GM12878 (cell line): ENCODE measurements around the gene TAGLN. TPM values are rescaled to one million over a fixed set of nuclear protein-coding genes. Genes with fewer than 3 reads are reported as not detected.

Experiments used
- ATAC-seq: fragments of 200-7000 bp; cut with Tn5 transposase; 3 replicates; pipeline ENCODE4 v1.9.1; 2020; ENCODE audit warnings: mild to moderate bottlenecking, moderate library complexity
- BruUV-seq: library from RNA; stranded (reverse); fragments of 400-500 nt; replicated peaks from 2 replicates; lab custom pipeline; 2021; lab: Mats Ljungman, UMichigan
- CTCF ChIA-PET: fragments of 300-600 bp; sonication (Branson Sonifier 250); formaldehyde crosslinking; extraction: SDS; loops from one replicate; lab custom pipeline; 2021; ENCODE audit warnings: inconsistent platforms; lab: Yijun Ruan, JAX
- POLR2A ChIA-PET: fragments of 350-600 bp; formaldehyde crosslinking; extraction: SDS; loops from one replicate; lab custom pipeline; 2021; ENCODE audit warnings: inconsistent platforms; lab: Charles Lee
- RAD21 ChIA-PET: fragments of 300-600 bp; sonication (Branson Sonifier 250); formaldehyde crosslinking; loops from one replicate; lab custom pipeline; 2023; ENCODE audit warnings: antibody characterized with exemption; ENCODE audit not compliant: unreplicated experiment; lab: Charles Lee
- SMC1A ChIA-PET: fragments of 300-600 bp; sonication (Branson Sonifier 250); formaldehyde crosslinking; loops from one replicate; lab custom pipeline; 2023; ENCODE audit not compliant: unreplicated experiment, uncharacterized antibody; lab: Charles Lee
- DNase-seq: peaks from one replicate; pipeline ENCODE4 v3.0.0-alpha.2; 2011; ENCODE audit warnings: low read depth, low spot score
- FAIRE-seq: peaks from 3 replicates; lab custom pipeline; 2011; peaks lifted over from hg19 to GRCh38; lab: Jason Lieb, UNC
- H2AFZ ChIP-seq: 2 replicates; pipeline ENCODE4 v1.6.0; 2011; ENCODE audit warnings: low read depth, low read length, control low read depth; ENCODE audit not compliant: control insufficient read depth
- H3K27ac ChIP-seq: 2 replicates; pipeline ENCODE4 v1.5.1; 2011; ENCODE audit warnings: control low read depth; ENCODE audit not compliant: control insufficient read depth, insufficient read depth
- H3K27me3 ChIP-seq, 2 experiments: replicated peaks in 1 of 2; 2 replicates each; pipeline versions ENCODE4 v1.6.0 to v1.6.1; 2011; ENCODE audit warnings: low read length in 1 of 2; ENCODE audit not compliant: control insufficient read depth in 2 of 2, insufficient read depth in 2 of 2
- H3K36me3 ChIP-seq, 2 experiments: 2 replicates each; pipeline ENCODE4 v1.5.1; 2011; ENCODE audit warnings: low read length in 1 of 2; ENCODE audit not compliant: control insufficient read depth in 2 of 2, insufficient read depth in 2 of 2
- H3K4me1 ChIP-seq: 2 replicates; pipeline ENCODE4 v1.6.1; 2011; ENCODE audit warnings: mild to moderate bottlenecking, low read length, moderate library complexity, mixed read lengths; ENCODE audit not compliant: control insufficient read depth, insufficient read depth
- H3K4me2 ChIP-seq: 2 replicates; pipeline ENCODE4 v1.6.0; 2011; ENCODE audit warnings: control low read depth; ENCODE audit not compliant: control insufficient read depth, insufficient read depth
- H3K4me3 ChIP-seq: fragments of 200-600 bp; sonication (generic); 2 replicates; pipeline ENCODE4 v1.5.1; 2016
- H3K79me2 ChIP-seq: 2 replicates; pipeline ENCODE4 v1.6.0; 2011; ENCODE audit warnings: low read length; ENCODE audit not compliant: control insufficient read depth, insufficient read depth
- H3K9ac ChIP-seq: 2 replicates; pipeline ENCODE4 v1.8.0; 2011; ENCODE audit warnings: low read length, control low read depth, mixed read lengths; ENCODE audit not compliant: control insufficient read depth, insufficient read depth
- H3K9me3 ChIP-seq: replicated peaks from 3 replicates; pipeline ENCODE4 v1.5.1; 2011; ENCODE audit warnings: mild to moderate bottlenecking, low read length; ENCODE audit not compliant: control insufficient read depth, insufficient read depth
- H4K20me1 ChIP-seq: 2 replicates; pipeline ENCODE4 v1.6.0; 2011; ENCODE audit not compliant: control insufficient read depth, insufficient read depth
- CBX5 ChIP-seq: sonication (generic); IDR thresholded peaks from 2 replicates; pipeline ENCODE4 v1.6.1; 2016; ENCODE audit warnings: low read depth, moderate library complexity, mild to moderate bottlenecking, inconsistent platforms
- IRF4 ChIP-seq: IDR thresholded peaks from 2 replicates; pipeline ENCODE4 v1.6.1; 2011; ENCODE audit warnings: low read depth, low read length
- JUND ChIP-seq: IDR thresholded peaks from 2 replicates; pipeline ENCODE4 v1.6.1; 2012; ENCODE audit warnings: low read depth, mild to moderate bottlenecking, low read length, improper control_type of control experiment, moderate library complexity
- LARP7 ChIP-seq: fragments of 450-650 bp; IDR thresholded peaks from 2 replicates; pipeline ENCODE4 v1.6.1; 2017; ENCODE audit warnings: mild to moderate bottlenecking
- MTA3 ChIP-seq: IDR thresholded peaks from 2 replicates; pipeline ENCODE4 v1.6.1; 2012; ENCODE audit warnings: low read length, inconsistent platforms, borderline replicate concordance
- RBBP5 ChIP-seq: fragments of 200-600 bp; sonication (generic); conservative IDR thresholded peaks from 2 replicates; pipeline ENCODE4 v1.6.1; 2016
- RCOR1 ChIP-seq: conservative IDR thresholded peaks from 2 replicates; pipeline ENCODE4 v1.6.1; 2012; ENCODE audit warnings: low read depth, low read length, improper control_type of control experiment
- ZNF207 ChIP-seq: fragments of 450-650 bp; IDR thresholded peaks from 2 replicates; pipeline ENCODE4 v1.6.1; 2014; ENCODE audit warnings: antibody characterized with exemption, mild to moderate bottlenecking, borderline replicate concordance
- WGBS: methylation state at CpG from one replicate; pipeline ENCODE4 v1.1.6; 2016; ENCODE audit warnings: low lambda C conversion rate; ENCODE audit not compliant: insufficient replicate concordance, insufficient coverage; ENCODE audit errors: missing lambda C conversion rate; 5-methylcytosine and 5-hydroxymethylcytosine counted together
- in situ Hi-C: fragments of 300-500 bp; cut with MboI; formaldehyde crosslinking; loops from 9 replicates; pipeline ENCODE4 v1.14.3; 2018; ENCODE audit warnings: mixed read lengths
- intact Hi-C: fragments of 100-400 bp; cut with micrococcal nuclease; formaldehyde crosslinking; loops from one replicate; pipeline ENCODE4 v1.14.2; 2022; ENCODE audit not compliant: unreplicated experiment
- polyA plus RNA-seq, 11 experiments: library from polyadenylated mRNA; depleted of rRNA in 4 of 11; unstranded in 6 of 11; stranded (reverse) in 5 of 11; fragments of >200 nt; fragmentation: Nextera tagmentation in 4 of 11; fragmentation: Illumina TruSeq in 1 of 11; extraction: Ambion mirVana in 4 of 11; extraction: Trizol in 1 of 11; gene quantifications; 1 replicate in 1 of 11; 2 replicates in 10 of 11; pipeline versions ENCODE4 v1.2.1 to v1.2.3, GENCODE V29; 2011 to 2016; ENCODE audit warnings: inconsistent platforms in 2 of 11, missing spikeins in 2 of 11, low read depth in 1 of 11
- total RNA-seq, 4 experiments: library from RNA; depleted of rRNA in 3 of 4; stranded (reverse); fragments of >200 nt in 3 of 4; fragmentation: Illumina TruSeq in 1 of 4; extraction: Trizol in 1 of 4; gene quantifications; 2 replicates each; pipeline versions ENCODE4 v1.2.1 to v1.2.3, GENCODE V29; 2013 to 2021
- TF ChIP-seq, protein P1 (sequence below), 3 experiments: IDR thresholded peaks in 2 of 3; conservative IDR thresholded peaks in 1 of 3; 2 replicates each; pipeline ENCODE4 v1.5.1; 2011; ENCODE audit warnings: low read depth in 3 of 3, low read length in 3 of 3, mild to moderate bottlenecking in 3 of 3, control low read depth in 2 of 3, moderate library complexity in 2 of 3, inconsistent platforms in 1 of 3, mixed read lengths in 1 of 3; ENCODE audit not compliant: control insufficient read depth in 2 of 3, insufficient read depth in 1 of 3; ENCODE audit errors: extremely low read depth in 1 of 3

Gene TAGLN
- total and polyA plus RNA-seq, 10 of the 15 experiments (the other 5 are each of a cell fraction or from before 2014, with no cell fraction given), result 0.26 to 4.6 (median 1.7) TPM

DNA sequence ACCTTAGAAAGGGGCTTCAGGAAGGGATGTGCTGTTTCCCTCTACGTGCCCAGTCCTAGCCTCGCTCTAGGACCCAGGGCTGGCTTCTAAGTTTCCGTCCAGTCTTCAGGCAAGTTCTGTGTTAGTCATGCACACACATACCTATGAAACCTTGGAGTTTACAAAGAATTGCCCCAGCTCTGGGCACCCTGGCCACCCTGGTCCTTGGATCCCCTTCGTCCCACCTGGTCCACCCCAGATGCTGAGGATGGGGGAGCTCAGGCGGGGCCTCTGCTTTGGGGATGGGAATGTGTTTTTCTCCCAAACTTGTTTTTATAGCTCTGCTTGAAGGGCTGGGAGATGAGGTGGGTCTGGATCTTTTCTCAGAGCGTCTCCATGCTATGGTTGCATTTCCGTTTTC, 2.2 kb upstream of the TAGLN start:
- no peaks in the 10 kb centered on the region for H3K4me1 ChIP-seq
- no peak overlapping the region for H3K9ac ChIP-seq
- H3K4me3 ChIP-seq, result no peak overlapping the region
- H3K27me3 ChIP-seq, result no peaks in the 10 kb centered on the region
- in situ Hi-C loops (no loop called here), intact Hi-C loops (no loop called here)
- H3K79me2 ChIP-seq, result no peaks in the 10 kb centered on the region
- no peak overlapping the region for H2AFZ ChIP-seq
- POLR2A ChIA-PET, result no interaction called here
- no peak overlapping the region for H3K27ac ChIP-seq
- FAIRE-seq (no peak), DNase-seq (no peak), ATAC-seq (no peak)
- TF ChIP-seq CBX5, result no peak
- H4K20me1 ChIP-seq, result no peaks in the 10 kb centered on the region
- H3K9me3 ChIP-seq, result no peaks in the 10 kb centered on the region
- SMC1A ChIA-PET, result no interaction called here
- RAD21 ChIA-PET, result no interaction called here
- H3K4me2 ChIP-seq, result no peak overlapping the region
- WGBS, result 79% methylated on average over 7 of the region's 7 CpGs
- BruUV-seq, result no TSS peak
- H3K36me3 ChIP-seq, result peaks cover 0 to 1% of the 10 kb centered on the region in 2 experiments; a peak in 3 of 4 replicates
- CTCF ChIA-PET, result interaction anchor here (0.8 to 4.0 kb wide), 4 partner anchors 16 to 33 kb away, joined by 4 to 18 read pairs (median 4); no protein-coding TSS in a partner anchor

DNA sequence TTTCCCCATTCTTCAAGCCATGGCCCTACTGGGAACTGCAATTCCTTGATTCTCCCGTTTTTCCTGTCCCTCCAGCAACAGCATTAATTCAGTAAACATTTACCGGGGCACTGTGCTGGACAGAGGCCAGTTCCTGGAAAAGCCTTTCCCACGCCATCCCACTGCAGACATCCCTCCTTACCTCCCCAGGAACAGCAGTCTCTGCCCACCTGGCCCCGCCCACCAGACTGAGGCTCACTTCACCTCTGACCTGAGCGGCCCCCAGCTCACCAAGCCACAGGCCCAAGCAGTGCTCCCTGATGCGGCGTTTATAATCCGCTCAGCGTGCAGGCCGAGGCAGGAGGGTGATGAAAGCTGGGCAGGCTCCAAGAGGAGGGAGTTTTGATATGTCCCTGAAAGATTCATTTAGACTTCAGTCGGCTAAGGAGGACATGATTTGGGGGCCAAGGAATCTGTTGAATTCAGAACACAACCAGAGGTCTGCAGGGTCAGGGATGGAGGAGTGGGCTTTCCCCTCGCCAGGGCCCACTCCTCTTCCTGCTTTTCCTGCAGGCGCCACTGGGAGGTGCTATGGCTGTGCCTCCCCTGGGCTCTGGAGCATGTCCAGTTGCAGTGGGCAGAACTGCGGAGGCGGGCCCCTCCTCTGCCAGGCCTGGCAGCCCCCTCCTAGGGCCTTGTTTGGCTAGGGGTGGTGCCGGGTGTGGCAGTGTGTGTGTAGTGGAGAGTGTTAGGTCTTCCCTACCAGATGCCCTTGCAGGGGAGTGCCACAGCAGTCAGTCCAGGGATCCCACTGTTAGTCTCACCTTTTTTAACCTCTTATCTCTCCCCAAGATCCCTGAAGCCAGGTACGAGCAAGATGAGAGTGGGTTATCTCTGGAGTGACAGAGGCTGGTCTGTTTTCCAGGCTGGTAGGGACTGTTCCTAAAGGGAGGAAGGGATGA, 1.4 kb upstream of the TAGLN start:
- H3K36me3 ChIP-seq, result peaks cover 0 to 1% of the 10 kb centered on the region in 2 experiments; a peak in 2 of 4 replicates
- ChIA-PET RAD21 (no interaction called here), CTCF (interaction anchor here (0.9 to 4.0 kb wide), 3 partner anchors 16 to 33 kb away, joined by 4 to 18 read pairs (median 5); no protein-coding TSS in a partner anchor), POLR2A (interaction anchor here (0.5 kb wide), 1 partner anchor 186 kb away, joined by 3 read pairs; no protein-coding TSS in a partner anchor), SMC1A (no interaction called here)
- no peaks in the 10 kb centered on the region for H4K20me1 ChIP-seq
- FAIRE-seq (no peak), DNase-seq (no peak), ATAC-seq (0 out of 3 replicates have a peak, but pooled peaks have one; percentile 15)
- no peak overlapping the region for H3K27ac ChIP-seq
- intact Hi-C loops (no loop called here), in situ Hi-C loops (no loop called here)
- no peak overlapping the region for H3K4me3 ChIP-seq
- no peaks in the 10 kb centered on the region for H3K79me2 ChIP-seq
- no peak overlapping the region for H3K4me2 ChIP-seq
- TF ChIP-seq JUND (no peak), MTA3 (no peak), RCOR1 (no peak), IRF4 (no peak), ZNF207 (no peak), LARP7 (no peak), RBBP5 (no peak)
- TF ChIP-seq, protein P1, sequence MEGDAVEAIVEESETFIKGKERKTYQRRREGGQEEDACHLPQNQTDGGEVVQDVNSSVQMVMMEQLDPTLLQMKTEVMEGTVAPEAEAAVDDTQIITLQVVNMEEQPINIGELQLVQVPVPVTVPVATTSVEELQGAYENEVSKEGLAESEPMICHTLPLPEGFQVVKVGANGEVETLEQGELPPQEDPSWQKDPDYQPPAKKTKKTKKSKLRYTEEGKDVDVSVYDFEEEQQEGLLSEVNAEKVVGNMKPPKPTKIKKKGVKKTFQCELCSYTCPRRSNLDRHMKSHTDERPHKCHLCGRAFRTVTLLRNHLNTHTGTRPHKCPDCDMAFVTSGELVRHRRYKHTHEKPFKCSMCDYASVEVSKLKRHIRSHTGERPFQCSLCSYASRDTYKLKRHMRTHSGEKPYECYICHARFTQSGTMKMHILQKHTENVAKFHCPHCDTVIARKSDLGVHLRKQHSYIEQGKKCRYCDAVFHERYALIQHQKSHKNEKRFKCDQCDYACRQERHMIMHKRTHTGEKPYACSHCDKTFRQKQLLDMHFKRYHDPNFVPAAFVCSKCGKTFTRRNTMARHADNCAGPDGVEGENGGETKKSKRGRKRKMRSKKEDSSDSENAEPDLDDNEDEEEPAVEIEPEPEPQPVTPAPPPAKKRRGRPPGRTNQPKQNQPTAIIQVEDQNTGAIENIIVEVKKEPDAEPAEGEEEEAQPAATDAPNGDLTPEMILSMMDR (IDR thresholded peaks at IDR 0.05 in 2 of 3, conservative IDR thresholded peaks at IDR 0.05 in 1 of 3; ENCODE audit: control insufficient read depth in 2 of 3, extremely low read depth in 1 of 3, insufficient read depth in 1 of 3, low read depth in 3 of 3, low read length in 3 of 3), result peak; percentile 7 to 27 (median 27); a peak in 2 of 6 replicates
- 76% methylated on average over 17 of the region's 17 CpGs for WGBS
- BruUV-seq, result TSS peak; percentile 18
- no peak overlapping the region for H3K9ac ChIP-seq
- no peaks in the 10 kb centered on the region for H3K27me3 ChIP-seq
- H3K9me3 ChIP-seq, result no peaks in the 10 kb centered on the region
- no peaks in the 10 kb centered on the region for H3K4me1 ChIP-seq
- H2AFZ ChIP-seq, result no peak overlapping the region
